COLO668 (cell line): Measurements from ENCODE around the gene TBX1.

ENCODE experiments used
- DNase-seq: peaks from one replicate; lab custom pipeline; 2025; ENCODE audit not compliant: unreplicated experiment; lab: John Stamatoyannopoulos, UW

Gene TBX1

GRCh38 chr22:19737846-19738663, 22.5 kb upstream of the TBX1 start:
- no peak for DNase-seq

- DNase-seq = no peak
Observed at GRCh38 chr22:19738664-19739447, 21.7 kb upstream of the TBX1 start.

GRCh38 chr22:19739448-19739895, 21.1 kb upstream of the TBX1 start:
- DNase-seq = no peak

GRCh38 chr22:19739911-19740449, 20.6 kb upstream of the TBX1 start:
- no peak for DNase-seq

- no peak for DNase-seq
Observed at GRCh38 chr22:19740586-19740985, 20.0 kb upstream of the TBX1 start.

GRCh38 chr22:19741053-19741452, 19.5 kb upstream of the TBX1 start:
- no peak for DNase-seq

GRCh38 chr22:19742160-19743066, 18.2 kb upstream of the TBX1 start:
- no peak for DNase-seq

GRCh38 chr22:19743081-19743480, 17.5 kb upstream of the TBX1 start:
- DNase-seq = no peak

- DNase-seq = no peak
Observed at GRCh38 chr22:19743651-19744050, 16.9 kb upstream of the TBX1 start.

- DNase-seq = no peak
Observed at GRCh38 chr22:19744350-19745006, 16.1 kb upstream of the TBX1 start.

GRCh38 chr22:19745155-19746101, 15.2 kb upstream of the TBX1 start:
- no peak for DNase-seq

GRCh38 chr22:19746726-19747125, 13.9 kb upstream of the TBX1 start:
- no peak for DNase-seq

GRCh38 chr22:19747551-19747950, 13.0 kb upstream of the TBX1 start:
- DNase-seq = no peak

GRCh38 chr22:19748139-19748538, 12.4 kb upstream of the TBX1 start:
- no peak for DNase-seq

GRCh38 chr22:19748991-19749664, 11.4 kb upstream of the TBX1 start:
- DNase-seq = no peak

- no peak for DNase-seq
Observed at GRCh38 chr22:19749876-19750275, 10.7 kb upstream of the TBX1 start.

GRCh38 chr22:19750507-19751490, 9.8 kb upstream of the TBX1 start:
- no peak for DNase-seq
